HTR-8/SVneo (cell line): Measurements from ENCODE around the gene PANK4.
"Not testable (repeated sequence)": the region's sequence is repeated elsewhere in the genome, so short reads cannot be mapped to it uniquely, and the experiment has no call there.

ENCODE experiments used
- DNase-seq: peaks from one replicate; pipeline ENCODE4 v3.0.0; 2011; ENCODE audit warnings: low spot score, mixed read lengths; ENCODE audit not compliant: insufficient read length
- FAIRE-seq: peaks from 2 replicates; lab custom pipeline; 2011; peaks lifted over from hg19 to GRCh38; lab: Jason Lieb, UNC

PANK4 gene

DNA sequence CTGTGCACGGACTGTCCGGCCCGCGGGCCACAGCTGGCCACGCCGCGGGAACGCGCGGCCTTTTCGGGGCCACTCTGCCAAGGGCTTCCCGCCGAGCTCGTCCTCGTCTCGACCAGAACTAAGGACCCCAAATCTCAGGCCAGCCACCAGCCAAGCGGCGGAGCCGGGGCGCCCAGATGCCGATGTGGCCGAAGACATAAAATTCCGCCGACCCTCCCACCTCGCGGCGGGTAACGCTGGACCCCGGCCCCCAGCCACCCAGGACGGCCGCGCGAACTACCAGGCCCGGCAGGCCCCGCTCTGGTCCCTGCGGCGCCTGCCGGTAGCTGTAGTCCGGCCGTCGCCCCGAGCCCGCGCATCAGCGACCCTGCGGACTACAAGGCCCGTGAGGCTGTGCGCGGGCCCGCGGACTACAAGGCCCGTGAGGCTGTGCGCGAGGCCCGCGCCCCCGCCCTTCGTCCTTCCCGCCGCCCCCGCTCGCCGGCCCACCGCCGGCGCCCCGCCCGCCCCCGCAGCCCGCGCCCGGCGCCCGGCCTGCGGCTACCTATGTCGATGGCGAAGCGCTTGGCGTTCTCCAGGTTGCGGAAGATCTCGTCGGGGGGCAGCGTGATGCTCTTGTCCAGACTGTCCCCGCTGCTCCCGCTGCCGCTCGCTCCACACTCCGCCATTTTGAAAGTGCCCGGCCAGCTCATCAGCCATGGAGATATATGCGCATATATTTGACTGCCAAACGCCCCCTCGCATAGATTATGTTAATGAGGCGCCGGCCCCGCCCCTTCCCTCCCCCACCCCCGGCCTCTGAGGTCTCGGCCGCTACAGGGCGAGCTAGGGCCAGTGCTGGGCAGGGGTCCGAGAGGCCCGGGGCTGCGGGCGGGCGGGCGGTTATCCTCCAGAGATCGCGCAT is at the start of gene PANK4:
Gene PANK4 (minus strand): TSS at position 677 of the 904 bp plus-strand sequence. CDS start 9 bp downstream, at position 668.
- DNase-seq (peak; percentile 87), FAIRE-seq (peak; percentile 90)

DNA sequence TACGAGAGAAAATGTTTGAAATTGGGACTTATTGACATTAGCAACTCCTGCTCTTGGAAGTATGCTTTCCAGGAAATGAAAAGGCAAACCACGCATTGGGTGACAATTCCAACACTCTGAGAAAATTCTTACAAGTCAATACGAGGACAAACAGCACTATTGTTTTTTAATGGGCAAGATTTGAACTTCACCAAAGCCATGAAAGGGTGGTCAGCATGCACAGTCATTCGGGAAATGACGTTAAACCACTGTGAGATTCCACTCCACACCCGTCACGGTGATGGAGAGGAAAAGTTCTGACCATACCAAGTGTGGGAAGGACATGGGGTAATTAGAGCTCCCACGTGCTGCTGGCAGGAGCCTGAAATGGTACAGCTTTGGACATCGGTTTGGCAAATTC is 48.0 kb upstream of the PANK4 start:
- FAIRE-seq (no peak), DNase-seq (no peak)

DNA sequence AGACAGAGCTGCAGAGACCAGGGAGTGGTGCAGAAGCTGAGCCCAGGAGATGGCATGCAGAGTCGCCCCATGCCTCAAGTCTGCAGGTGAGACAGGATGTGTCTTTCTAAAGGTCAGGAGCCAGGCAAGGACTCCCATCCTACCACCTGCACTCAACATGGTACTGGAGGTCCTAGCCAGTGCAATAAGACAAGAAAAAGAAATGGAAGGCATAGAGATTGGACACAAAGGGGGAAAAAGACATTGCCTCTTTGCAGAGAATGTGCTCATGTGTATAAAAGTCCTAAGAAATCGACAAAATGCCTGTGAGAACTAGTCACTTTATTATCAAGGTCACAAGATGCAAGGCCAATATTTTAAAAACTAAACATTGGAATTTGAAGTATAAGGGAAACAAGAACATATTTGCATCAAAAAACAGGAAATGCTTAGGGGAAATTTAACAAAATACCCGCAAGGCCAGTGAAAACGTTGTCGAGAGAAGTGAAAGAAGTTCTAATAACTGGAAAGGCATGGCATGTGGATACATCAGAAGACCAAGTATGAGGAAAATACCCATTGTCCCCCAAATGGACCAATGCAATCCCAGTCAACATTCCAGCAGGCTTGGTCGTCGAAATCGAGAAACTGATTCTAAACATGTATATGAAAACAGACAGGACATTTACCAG is 47.0 kb upstream of the PANK4 start:
- no peak for FAIRE-seq

DNA sequence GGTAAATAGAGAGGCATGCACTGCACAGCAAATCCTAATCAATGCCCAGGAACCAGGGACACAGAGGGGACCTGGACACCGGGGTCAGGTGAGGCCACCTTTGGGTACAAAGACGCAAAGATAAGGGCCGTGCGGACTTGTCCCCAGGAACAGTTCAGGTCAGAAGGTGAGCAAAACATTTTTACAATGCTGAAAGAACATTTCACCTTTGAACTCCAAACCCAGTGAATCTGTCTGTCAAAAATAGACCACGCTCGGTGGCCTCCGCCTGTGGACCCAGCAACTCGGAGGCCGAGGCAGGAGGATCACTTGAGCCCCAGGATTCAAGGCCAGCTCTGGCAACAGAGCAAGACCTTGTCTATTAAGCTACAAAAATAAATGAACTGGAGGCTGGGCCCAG is 45.0 kb upstream of the PANK4 start:
- FAIRE-seq (no peak), DNase-seq (no peak)

More for the DNA sequence above, 47.0 kb upstream of the PANK4 start:
- no peak for DNase-seq

DNA sequence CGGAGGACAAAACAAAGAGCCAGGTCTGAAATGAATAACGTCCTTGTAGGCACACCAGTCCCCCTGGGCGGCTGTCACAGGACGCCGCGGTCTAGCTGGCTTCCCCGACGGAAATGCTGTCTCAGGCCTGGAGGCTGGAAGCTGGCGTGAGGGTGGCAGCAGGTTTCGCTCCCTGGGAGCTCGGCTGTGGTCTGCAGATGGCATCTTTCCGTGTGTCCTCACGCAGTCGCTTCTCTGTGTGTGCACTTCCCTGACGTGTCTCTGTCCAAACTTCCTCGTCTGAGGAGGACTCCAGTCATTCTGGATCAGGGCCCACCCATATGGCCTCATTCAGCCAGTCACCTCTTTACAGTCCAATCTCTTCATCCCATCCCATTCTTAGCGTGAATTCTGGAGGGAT is 43.9 kb upstream of the PANK4 start:
- no peak for FAIRE-seq

DNA sequence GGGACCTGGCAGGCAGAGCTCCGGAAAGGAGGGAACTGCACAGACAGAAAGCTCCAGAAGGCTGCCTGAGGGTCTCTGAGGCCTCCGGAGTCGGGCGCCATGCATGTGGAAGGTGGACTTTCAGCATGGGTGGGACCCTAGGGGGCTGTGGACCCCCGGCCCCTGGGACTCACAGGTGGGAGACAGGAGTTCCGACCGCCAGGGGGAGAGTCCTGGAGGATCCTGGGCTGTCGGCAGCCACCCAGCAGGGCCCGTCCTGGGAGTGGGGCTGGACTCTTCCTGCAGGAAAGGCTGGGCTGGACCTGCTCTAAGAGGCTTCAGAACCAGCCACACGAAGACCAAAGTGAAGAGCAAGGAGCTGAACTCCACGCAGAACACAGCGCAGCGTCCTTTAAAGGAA is 43.3 kb upstream of the PANK4 start:
- DNase-seq, FAIRE-seq: not testable (repeated sequence)

More for the DNA sequence above, 43.9 kb upstream of the PANK4 start:
- no peak for DNase-seq

DNA sequence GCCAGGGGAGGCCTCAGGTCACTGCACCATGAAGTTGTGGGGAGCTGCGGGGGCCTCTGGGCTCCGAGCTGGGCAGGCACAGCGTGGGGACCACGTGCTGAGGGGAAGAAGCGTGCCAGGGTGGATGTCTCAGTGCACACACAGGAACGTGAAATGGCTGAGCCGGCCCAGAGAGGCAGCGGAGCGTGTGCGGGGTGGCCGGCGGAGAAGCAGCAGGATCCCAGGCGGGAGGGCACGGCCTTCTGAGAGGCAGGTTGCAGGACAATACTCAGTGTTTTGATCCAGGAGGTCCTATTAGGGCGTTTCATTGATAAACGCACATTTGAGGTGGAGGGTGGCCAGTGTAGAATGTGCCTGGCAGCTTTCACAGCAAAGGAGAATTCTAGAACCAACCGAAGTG is 42.7 kb upstream of the PANK4 start:
- no peak for FAIRE-seq

DNA sequence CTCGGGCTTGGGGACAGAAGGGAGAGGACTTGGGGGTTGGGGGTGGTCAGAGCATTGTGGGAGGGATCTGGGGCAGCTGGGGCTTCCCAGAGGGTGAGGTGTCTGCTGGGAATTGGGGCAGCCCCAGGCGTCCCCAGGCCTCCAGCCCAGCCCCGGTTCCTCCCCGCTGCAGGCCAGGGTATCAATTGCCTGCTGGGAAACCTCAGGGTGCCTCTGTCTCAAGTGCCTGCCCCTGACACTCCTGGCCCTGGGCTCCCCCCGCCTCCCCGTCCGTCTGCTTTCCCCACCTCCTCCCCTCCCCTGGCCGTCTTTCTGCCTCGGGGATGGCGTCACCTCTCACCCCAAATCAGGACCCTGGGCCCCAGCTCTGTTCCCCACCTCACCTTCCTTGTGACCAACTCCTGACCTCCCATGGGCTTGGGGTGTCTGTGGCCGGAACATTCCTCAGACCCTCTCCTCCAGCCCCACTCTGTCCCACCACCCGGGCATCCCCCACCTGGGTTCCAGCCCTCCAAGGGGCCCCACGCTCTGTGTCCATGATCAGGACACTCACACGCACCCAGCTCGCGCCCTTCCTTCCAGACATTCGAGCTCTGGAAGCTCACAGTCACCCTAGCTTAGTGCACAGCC is 41.9 kb upstream of the PANK4 start:
- FAIRE-seq, DNase-seq: not testable (repeated sequence)

More for the DNA sequence above, 42.7 kb upstream of the PANK4 start:
- DNase-seq, result no peak

DNA sequence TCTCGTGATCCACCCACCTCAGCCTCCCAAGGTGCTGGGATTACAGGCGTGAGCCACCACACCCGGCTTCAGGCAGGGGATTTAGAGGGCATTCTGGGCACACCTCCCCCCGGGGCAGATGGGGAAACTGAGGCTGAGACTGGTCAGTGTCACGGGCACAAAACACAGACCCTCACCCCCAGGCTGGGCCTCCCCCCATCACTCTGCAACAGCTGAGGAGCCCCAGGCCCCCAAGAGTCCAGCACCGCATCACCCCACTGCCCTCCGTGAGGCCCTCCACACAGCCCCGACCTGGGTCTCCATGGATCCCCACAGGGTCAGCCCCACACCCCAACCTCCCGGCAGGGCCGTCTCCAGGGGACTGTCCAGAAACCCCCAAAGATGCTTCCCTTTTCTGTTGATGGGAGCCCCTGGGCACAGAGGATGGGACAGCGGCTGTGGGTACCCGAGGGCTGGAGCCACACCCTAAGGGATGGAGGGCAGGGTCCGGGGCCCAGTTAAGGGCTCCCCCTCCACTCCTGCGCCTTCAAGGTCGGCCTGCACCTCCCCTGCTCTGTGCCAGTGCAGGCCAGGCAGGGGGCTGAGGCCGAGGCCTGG is 40.8 kb upstream of the PANK4 start:
- DNase-seq (no peak), FAIRE-seq (no peak)

DNA sequence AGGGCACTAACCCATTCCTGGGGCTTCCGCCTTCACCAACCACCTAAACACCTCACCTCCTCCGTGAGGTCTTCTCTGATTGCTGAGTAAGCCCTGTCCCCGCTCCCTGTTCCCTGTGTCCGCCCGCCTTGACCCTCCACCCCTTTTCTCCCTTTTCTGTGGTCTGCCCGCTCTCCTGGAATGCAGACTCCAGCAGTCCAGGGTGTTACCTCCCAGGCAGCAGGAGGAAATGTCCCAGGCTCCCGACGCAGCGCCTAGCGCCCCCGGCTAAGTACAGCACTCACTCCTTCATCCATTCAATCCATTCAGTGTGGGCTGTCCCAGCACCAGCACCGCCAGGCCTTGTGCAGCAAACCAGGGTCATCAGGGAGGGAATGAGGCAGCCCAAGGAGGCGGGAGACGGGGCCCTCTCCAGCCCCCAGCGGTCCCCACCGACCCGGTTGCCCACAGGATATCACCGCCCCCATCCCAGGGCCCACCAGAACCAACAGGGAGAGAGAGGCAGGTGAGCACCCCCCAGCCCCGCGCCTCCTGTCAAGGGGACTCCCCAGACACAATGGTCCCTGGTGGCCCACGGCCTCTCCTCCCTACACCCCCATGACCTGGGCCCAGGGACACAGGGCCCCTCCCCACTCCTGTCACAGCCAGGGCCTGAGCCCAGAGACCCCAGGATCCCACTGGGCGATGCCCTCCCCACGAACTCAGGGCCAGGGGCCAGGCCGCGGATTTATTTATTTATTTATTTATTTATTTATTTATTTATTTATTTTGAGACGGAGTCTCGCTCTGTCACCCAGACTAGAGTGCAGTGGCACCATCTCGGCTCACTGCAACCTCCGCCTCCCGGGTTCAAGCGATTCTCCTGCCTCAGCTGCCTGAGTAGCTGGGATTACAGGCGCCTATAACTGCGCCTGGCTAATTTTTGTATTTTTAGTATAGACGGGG is 40.0 kb upstream of the PANK4 start:
- DNase-seq (no peak), FAIRE-seq (no peak)

DNA sequence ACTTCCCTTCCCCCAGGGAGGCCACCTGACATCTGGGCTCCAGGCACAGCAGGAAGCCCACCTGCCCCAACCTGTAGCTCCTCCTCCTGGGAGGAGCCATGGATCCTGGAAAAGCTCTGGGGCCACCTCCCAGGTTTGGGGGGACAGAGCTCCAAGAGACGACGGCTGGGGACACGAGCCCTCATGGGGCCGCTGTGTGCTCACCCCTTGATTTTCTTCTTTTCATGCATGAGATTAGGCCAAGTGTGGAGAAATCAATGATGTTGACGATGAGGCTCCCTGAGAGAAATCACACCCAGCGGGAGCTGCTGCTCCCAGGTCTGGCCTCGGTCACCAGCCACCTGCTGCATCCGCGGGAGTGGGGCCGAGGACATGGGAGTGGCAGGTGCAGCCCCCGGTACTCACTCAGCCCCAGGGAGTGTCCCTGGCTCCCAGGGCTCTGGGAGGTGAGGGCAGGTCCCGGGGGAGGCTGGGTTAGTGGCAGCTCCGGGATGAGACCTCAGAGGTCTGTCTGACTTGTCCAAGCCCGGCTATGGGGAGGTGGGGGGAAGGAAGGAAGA is 38.5 kb upstream of the PANK4 start:
- no peak for DNase-seq
- FAIRE-seq, result no peak

DNA sequence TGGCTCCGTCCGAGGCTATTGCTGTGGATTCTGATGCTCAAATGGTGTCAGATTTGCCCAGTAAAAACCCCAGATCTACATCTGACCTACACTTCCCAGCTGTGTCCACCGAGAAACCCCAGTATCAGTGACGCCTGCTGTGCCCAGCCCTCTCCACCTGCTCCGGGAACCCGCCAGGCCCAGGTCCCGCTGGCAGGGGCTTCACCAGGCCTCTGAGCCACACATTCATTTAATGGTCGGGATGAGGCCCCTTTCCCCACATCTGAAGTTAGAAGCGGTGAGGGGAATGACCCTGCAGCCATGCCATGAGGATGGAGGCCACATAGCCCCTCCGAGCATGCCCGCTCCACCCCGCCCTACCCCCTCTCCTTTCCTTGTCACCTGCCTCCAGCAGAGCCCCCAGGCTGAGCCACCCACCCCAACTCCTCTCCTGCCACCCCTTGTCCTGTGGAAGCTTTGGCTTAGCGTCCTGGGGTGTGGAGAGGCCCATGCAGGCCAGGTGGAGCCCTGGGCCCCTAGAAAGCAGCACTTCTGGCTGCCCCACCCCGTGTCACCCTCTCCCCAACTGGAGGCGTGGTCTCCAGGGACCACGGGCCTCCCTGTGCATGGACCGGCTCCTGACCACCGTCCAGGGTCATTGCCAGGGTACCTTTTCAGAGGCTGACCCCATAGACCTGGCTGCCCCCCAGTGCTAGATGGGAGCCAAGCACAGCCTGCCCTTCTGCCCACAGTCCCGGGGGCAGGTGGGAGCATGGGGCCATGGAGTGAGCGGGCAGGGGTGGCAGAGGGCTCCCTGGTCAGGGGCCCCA is 37.8 kb upstream of the PANK4 start:
- DNase-seq, result no peak
- FAIRE-seq, result no peak

DNA sequence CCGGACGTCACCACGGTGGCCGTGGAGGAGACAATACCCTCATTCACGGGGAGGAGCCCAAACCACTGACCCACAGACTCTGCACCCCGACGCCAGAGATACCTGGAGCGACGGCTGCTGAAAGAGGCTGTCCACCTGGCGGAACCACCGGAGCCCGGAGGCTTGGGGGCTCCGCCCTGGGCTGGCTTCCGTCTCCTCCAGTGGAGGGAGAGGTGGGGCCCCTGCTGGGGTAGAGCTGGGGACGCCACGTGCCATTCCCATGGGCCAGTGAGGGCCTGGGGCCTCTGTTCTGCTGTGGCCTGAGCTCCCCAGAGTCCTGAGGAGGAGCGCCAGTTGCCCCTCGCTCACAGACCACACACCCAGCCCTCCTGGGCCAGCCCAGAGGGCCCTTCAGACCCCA is 36.8 kb upstream of the PANK4 start:
- DNase-seq (no peak), FAIRE-seq (no peak)

DNA sequence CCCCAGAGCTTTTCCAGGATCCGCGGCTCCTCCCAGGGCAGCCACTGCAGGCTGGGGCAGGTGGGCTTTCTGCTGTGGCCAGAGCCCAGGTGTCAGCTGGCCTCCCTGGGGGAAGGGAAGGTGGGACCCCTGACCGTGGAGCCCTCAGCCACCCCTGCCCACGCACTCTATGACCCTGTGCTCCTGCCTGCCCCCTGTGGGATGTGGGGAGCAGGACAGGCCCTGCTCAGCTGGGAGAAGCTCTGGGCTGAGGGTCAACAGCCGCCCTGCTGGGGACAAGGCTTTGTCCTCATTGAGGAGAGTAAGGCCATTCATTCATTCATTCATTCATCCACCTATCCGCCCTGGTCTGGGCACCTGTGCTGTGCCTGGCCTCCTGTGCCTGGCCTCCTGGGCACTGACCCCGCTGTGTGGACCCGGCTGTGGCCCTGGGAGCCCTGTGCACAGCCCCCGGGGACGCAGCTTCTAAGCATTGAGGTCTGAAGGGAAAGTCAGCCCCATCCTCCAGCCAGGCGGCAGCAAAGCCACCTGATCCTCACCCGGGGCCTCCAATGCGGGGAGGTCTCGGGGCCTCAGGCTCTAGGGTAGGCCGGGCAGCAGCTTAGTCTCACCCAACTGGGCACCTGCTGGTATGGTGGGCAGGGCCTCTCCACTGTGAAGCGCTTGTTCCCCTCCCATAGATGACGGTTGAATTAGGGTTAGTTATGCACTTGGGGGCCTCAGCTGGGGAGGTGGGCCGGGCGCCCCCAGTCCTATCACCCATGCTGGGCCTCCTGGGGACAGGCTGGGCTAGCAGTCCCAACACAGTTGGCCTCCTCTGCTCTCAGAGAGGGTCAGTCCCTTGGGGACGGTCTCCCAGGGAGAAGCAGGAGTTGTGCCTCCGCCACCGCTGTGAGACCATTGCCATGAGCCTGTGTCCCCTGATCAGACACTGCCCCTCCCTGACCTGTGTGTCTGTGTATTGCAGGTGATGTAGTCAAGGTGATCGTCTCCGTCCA is 35.8 kb upstream of the PANK4 start:
- DNase-seq (no peak), FAIRE-seq (no peak)

DNA sequence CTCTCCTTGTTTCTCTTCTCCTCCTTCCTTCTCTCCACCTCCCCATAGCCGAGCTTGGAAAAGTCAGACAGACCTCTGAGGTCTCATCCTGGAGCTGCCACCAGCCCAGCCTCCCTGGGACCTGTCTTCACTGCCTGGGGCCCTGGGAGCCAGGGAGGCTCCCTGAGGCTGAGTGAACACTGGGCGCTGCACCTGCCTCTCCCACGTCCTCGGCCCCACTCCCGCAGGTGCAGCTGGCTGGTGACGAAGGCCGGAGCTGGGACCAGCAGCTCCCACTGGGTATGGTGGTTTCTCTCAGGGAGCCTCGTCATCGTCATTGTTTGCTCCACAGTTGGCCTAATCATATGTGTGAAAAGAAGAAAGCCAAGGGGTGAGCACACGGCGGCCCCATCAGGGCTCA is 35.0 kb upstream of the PANK4 start:
- FAIRE-seq (no peak), DNase-seq (no peak)

DNA sequence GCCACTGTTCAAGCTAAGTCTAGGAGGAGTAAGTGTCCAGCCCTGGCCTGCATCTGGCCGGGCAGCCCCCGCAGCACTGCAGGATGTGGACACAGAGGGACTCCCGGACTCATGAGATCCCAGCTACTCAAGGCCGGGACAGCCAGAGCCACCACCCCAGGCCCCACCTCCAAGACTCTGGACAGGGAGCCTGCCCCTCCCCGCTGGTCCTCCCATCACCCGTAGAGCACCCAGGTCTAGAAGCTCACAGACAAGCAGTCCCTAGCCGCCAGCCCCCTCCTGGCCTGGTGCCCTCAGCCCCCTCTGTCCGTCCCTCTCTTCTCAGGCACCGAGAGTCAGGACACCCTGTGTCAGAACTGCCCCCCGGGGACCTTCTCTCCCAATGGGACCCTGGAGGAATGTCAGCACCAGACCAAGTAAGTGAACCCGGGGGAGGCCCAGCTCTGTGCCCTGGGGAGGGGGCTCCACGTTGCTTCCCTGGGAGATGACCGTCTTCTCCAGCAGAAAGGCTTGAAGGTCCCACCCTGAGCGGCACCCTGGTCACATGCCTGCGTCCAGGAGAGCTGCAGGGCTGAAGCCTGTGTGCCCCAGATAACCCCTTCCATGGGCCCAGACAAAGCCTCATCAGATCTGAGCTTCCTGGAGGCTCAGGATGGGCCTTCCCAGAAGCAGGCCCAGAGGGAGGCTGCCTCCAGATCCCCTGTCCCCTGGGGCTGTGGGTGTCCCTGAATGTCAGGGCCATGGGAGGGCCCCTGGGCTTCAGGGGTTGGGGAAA is 34.1 kb upstream of the PANK4 start:
- DNase-seq, result no peak
- no peak for FAIRE-seq
